K562 (cell line): Measurements from ENCODE around the gene DROSHA. TPM values are rescaled to one million over a fixed set of nuclear protein-coding genes. Genes with fewer than 3 reads are reported as not detected.

Experiments used
- ATAC-seq: fragments of 200-7000 bp; cut with Tn5 transposase; 3 replicates; pipeline ENCODE4 v1.9.1; 2020; ENCODE audit warnings: moderate library complexity
- BruUV-seq: library from RNA; stranded (reverse); fragments of 400-500 nt; replicated peaks from 2 replicates; lab custom pipeline; 2021; lab: Mats Ljungman, UMichigan
- CTCF ChIA-PET: fragments of 300-600 bp; formaldehyde crosslinking; extraction: SDS; loops from one replicate; lab custom pipeline; 2021; ENCODE audit warnings: low intra/inter-chr PET ratio; lab: Yijun Ruan, JAX
- POLR2A ChIA-PET: fragments of 300-600, 350-650 bp; sonication (Branson Sonifier 250); formaldehyde crosslinking; extraction: SDS; loops from one replicate; lab custom pipeline; 2021; ENCODE audit warnings: antibody characterized with exemption, inconsistent platforms; lab: Yijun Ruan, JAX
- DNase-seq, 4 experiments: peaks; one replicate each; pipeline versions ENCODE4 v3.0.0 to v3.0.0-alpha.2; 2011 to 2018; ENCODE audit warnings: low spot score in 3 of 4, mixed read lengths in 3 of 4; ENCODE audit errors: extremely low read depth in 1 of 4
- FAIRE-seq: peaks from 2 replicates; lab custom pipeline; 2011; peaks lifted over from hg19 to GRCh38; lab: Jason Lieb, UNC
- H2AFZ ChIP-seq: 2 replicates; pipeline ENCODE4 v1.6.0; 2011; ENCODE audit warnings: low read depth, low read length, control low read depth, inconsistent platforms
- H3K27ac ChIP-seq: fragments of 200-600 bp; 3 replicates; pipeline ENCODE4 v1.8.0; 2011; ENCODE audit warnings: low read depth, mild to moderate bottlenecking, control low read depth, inconsistent platforms, low read length, moderate library complexity, mixed read lengths; ENCODE audit errors: extremely low read depth
- H3K27me3 ChIP-seq, 2 experiments: fragments of 300-600 bp in 1 of 2; 2 replicates in 1 of 2; 3 replicates in 1 of 2; pipeline versions ENCODE4 v1.6.0 to v1.8.0; 2011; ENCODE audit warnings: inconsistent platforms in 2 of 2, low read length in 2 of 2, mild to moderate bottlenecking in 1 of 2, mixed read lengths in 1 of 2, moderate library complexity in 1 of 2; ENCODE audit not compliant: control insufficient read depth in 2 of 2, insufficient read depth in 2 of 2
- H3K36me3 ChIP-seq: fragments of 300-600 bp; 3 replicates; pipeline ENCODE4 v1.8.0; 2011; ENCODE audit warnings: mild to moderate bottlenecking, low read length, inconsistent platforms; ENCODE audit not compliant: control insufficient read depth, insufficient read depth
- H3K4me1 ChIP-seq, 2 experiments: fragments of 200-600 bp in 1 of 2; replicated peaks in 1 of 2; 2 replicates in 1 of 2; 3 replicates in 1 of 2; pipeline versions ENCODE4 v1.5.1 to v1.8.0; 2011; ENCODE audit warnings: inconsistent platforms in 2 of 2, low read length in 2 of 2, mild to moderate bottlenecking in 1 of 2, mixed read lengths in 1 of 2, moderate library complexity in 1 of 2; ENCODE audit not compliant: control insufficient read depth in 2 of 2, insufficient read depth in 2 of 2
- H3K4me2 ChIP-seq: 2 replicates; pipeline ENCODE4 v1.6.1; 2011; ENCODE audit warnings: low read length, control low read depth, inconsistent platforms, mixed read lengths; ENCODE audit not compliant: insufficient read depth
- H3K4me3 ChIP-seq: fragments of 200-600 bp; sonication (generic), shearing (Covaris generic); 2 replicates; pipeline ENCODE4 v1.5.1; 2016; ENCODE audit warnings: control low read depth, inconsistent platforms
- H3K79me2 ChIP-seq: fragments of 200-600 bp; 3 replicates; pipeline ENCODE4 v1.8.0; 2011; ENCODE audit warnings: low read length, inconsistent platforms; ENCODE audit not compliant: control insufficient read depth, insufficient read depth
- H3K9ac ChIP-seq, 2 experiments: 2 replicates each; pipeline versions ENCODE4 v1.6.0 to v1.6.1; 2011; ENCODE audit warnings: low read depth in 2 of 2, low read length in 2 of 2, control low read depth in 1 of 2, inconsistent platforms in 1 of 2, mild to moderate bottlenecking in 1 of 2, mixed read lengths in 1 of 2; ENCODE audit not compliant: insufficient read depth in 1 of 2
- H3K9me1 ChIP-seq: one replicate; pipeline ENCODE4 v1.6.0; 2011; ENCODE audit warnings: inconsistent platforms, mild to moderate bottlenecking, low read length, moderate library complexity; ENCODE audit not compliant: control insufficient read depth, insufficient read depth
- H3K9me3 ChIP-seq: replicated peaks from 2 replicates; pipeline ENCODE4 v1.5.1; 2011; ENCODE audit warnings: low read depth, low read length, inconsistent platforms; ENCODE audit not compliant: control insufficient read depth, insufficient read depth
- H4K20me1 ChIP-seq: replicated peaks from 2 replicates; pipeline ENCODE4 v1.6.1; 2011; ENCODE audit warnings: low read length, inconsistent platforms, mixed read lengths; ENCODE audit not compliant: control insufficient read depth, insufficient read depth
- LARP7 ChIP-seq: fragments of 450-650 bp; IDR thresholded peaks from 2 replicates; pipeline ENCODE4 v1.6.1; 2016
- MYNN ChIP-seq, 2 experiments: sonication (generic); formaldehyde crosslinking in 1 of 2; IDR thresholded peaks; 2 replicates each; pipeline versions ENCODE4 v1.5.0 to v1.6.1; 2016 to 2020; ENCODE audit warnings: antibody characterized with exemption in 1 of 2, missing genetic modification reagents in 1 of 2
- NR2C1 ChIP-seq, 2 experiments: fragments of 450-650 bp; IDR thresholded peaks; 2 replicates each; pipeline ENCODE4 v1.6.1; 2017; ENCODE audit warnings: mild to moderate bottlenecking in 2 of 2, antibody characterized with exemption in 1 of 2, inconsistent platforms in 1 of 2, missing compliant biosample characterization in 1 of 2, missing genetic modification characterization in 1 of 2
- POLR2H ChIP-seq: IDR thresholded peaks from 2 replicates; pipeline ENCODE4 v1.6.1; 2016; ENCODE audit warnings: missing genetic modification characterization, low read depth, mild to moderate bottlenecking, control low read depth, missing compliant biosample characterization, moderate library complexity
- RHOXF2B ChIP-seq: fragments of 250-450 bp; sonication (Bioruptor Pico); conservative IDR thresholded peaks from 2 replicates; pipeline ENCODE4 v1.5.1; 2021
- SMAD2 ChIP-seq: fragments of 150-350 bp; IDR thresholded peaks from 2 replicates; pipeline ENCODE4 v1.6.1; 2014; ENCODE audit warnings: low read depth, mild to moderate bottlenecking, low read length
- TAF15 ChIP-seq: fragments of 200-400 bp; formaldehyde crosslinking; IDR thresholded peaks from 2 replicates; pipeline ENCODE4 v1.6.1; 2017; ENCODE audit warnings: mild to moderate bottlenecking, low read depth, low read length, moderate library complexity
- YY1 ChIP-seq, 3 experiments: IDR thresholded peaks; 2 replicates each; pipeline ENCODE4 v1.6.1; 2011; ENCODE audit warnings: low read length in 2 of 3, mild to moderate bottlenecking in 2 of 3, moderate library complexity in 2 of 3, borderline replicate concordance in 1 of 3, control low read depth in 1 of 3, low read depth in 1 of 3; ENCODE audit not compliant: insufficient read depth in 3 of 3, insufficient replicate concordance in 2 of 3, control insufficient read depth in 1 of 3, insufficient read length in 1 of 3; ENCODE audit errors: extremely low read depth in 1 of 3
- ZBTB7A ChIP-seq: IDR thresholded peaks from 2 replicates; pipeline ENCODE4 v1.6.1; 2011; ENCODE audit warnings: low read depth, mild to moderate bottlenecking, low read length, moderate library complexity, borderline replicate concordance; ENCODE audit not compliant: control insufficient read depth
- ZNF217 ChIP-seq: sonication (generic); formaldehyde crosslinking; IDR thresholded peaks from 2 replicates; pipeline ENCODE4 v1.8.0; 2022; ENCODE audit warnings: mild to moderate bottlenecking, missing genetic modification reagents
- ZNF384 ChIP-seq: IDR thresholded peaks from 2 replicates; pipeline ENCODE4 v1.6.1; 2012; ENCODE audit warnings: low read depth, low read length, improper control_type of control experiment
- ZNF764 ChIP-seq: fragments of 250-450 bp; sonication (Bioruptor Pico); IDR thresholded peaks from 2 replicates; pipeline ENCODE4 v1.4.0; 2020; ENCODE audit warnings: low read depth, mild to moderate bottlenecking, moderate library complexity
- ZNF77 ChIP-seq: fragments of 250-450 bp; sonication (Bioruptor Pico); IDR thresholded peaks from 2 replicates; pipeline ENCODE4 v1.5.0; 2020
- ZNF79 ChIP-seq: fragments of 250-450 bp; sonication (Bioruptor Pico); IDR thresholded peaks from 2 replicates; pipeline ENCODE4 v1.4.0; 2020; ENCODE audit warnings: low read depth, mild to moderate bottlenecking, moderate library complexity
- WGBS: fragments of 100-300 bp; shearing (Covaris generic); methylation state at CpG from one replicate; pipeline ENCODE4 v1.1.6; 2016; ENCODE audit warnings: low coverage, mixed read lengths; ENCODE audit not compliant: insufficient coverage; ENCODE audit errors: missing lambda C conversion rate; 5-methylcytosine and 5-hydroxymethylcytosine counted together
- in situ Hi-C: fragments of 300-500 bp; cut with MboI; formaldehyde crosslinking; loops from 4 replicates; pipeline ENCODE4 v1.15.0; 2018; ENCODE audit warnings: inconsistent platforms, mixed read lengths
- intact Hi-C: fragments of 100-400 bp; cut with micrococcal nuclease; formaldehyde crosslinking; loops from 2 replicates; pipeline ENCODE4 v1.14.2; 2022
- polyA plus RNA-seq, 8 experiments: library from polyadenylated mRNA; depleted of rRNA in 4 of 8; stranded (reverse) in 5 of 8; unstranded in 3 of 8; fragments of >200 nt; fragmentation: Nextera tagmentation in 2 of 8; fragmentation: Illumina TruSeq in 1 of 8; extraction: Ambion mirVana in 2 of 8; extraction: Trizol in 1 of 8; gene quantifications; 2 replicates each; pipeline versions ENCODE4 v1.2.1 to v1.2.3, GENCODE V29; 2011 to 2014; ENCODE audit warnings: inconsistent platforms in 1 of 8, missing spikeins in 1 of 8
- total RNA-seq, 7 experiments: library from RNA; depleted of rRNA in 6 of 7; stranded (reverse); fragments of >200 nt in 6 of 7; fragmentation: Illumina TruSeq in 2 of 7; extraction: Trizol in 2 of 7; gene quantifications; 2 replicates each; pipeline versions ENCODE4 v1.2.1 to v1.2.3, GENCODE V29; 2011 to 2021; ENCODE audit warnings: low replicate concordance in 1 of 7
- TF ChIP-seq, protein P1 (sequence below): fragments of 250-450 bp; sonication (Bioruptor Pico); IDR thresholded peaks from 2 replicates; pipeline ENCODE4 v1.4.0; 2020; ENCODE audit warnings: mild to moderate bottlenecking, moderate library complexity, borderline replicate concordance
- TF ChIP-seq, protein P2 (sequence below): sonication (generic); formaldehyde crosslinking; IDR thresholded peaks from 2 replicates; pipeline ENCODE4 v1.9.0; 2022; ENCODE audit warnings: mild to moderate bottlenecking, missing genetic modification reagents
- TF ChIP-seq, protein P3 (sequence below): fragments of 250-450 bp; sonication (Bioruptor Pico); IDR thresholded peaks from 2 replicates; pipeline ENCODE4 v1.5.0; 2021; ENCODE audit warnings: mild to moderate bottlenecking, borderline replicate concordance

The DROSHA gene
- total and polyA plus RNA-seq, 9 of the 15 experiments (the other 6 are each of a cell fraction or from before 2014, with no cell fraction given) = 52.5 to 109 (median 68.9) TPM

DNA sequence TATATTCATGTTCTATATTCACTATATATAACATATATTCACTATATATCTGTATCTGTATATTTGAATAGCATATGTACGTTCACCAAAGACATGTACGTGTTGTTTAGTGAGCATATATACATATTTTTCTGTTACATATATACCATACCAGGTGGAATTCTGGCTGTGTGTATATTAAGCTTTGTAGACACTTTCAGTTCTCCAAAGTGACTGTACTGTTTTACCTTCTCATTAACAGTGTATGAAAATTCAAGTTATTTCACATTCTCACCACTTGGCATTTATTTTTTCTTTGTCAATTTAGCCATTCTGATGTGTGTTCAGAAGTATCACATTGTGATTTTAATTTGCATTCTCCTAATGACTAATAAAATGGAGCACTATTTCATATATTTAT lies 52.2 kb downstream of the DROSHA start:
- Histone ChIP-seq H3K79me2 (no peaks in the 10 kb centered on the region), H3K4me3 (no peak overlapping the region), H3K36me3 (peaks cover 72% of the 10 kb centered on the region), H3K4me2 (no peak overlapping the region), H2AFZ (no peak overlapping the region), H3K27ac (no peak overlapping the region), H4K20me1 (0 out of 2 replicates have a peak, but pooled peaks cover 3% of the 10 kb centered on the region), H3K27me3 (no peaks in the 10 kb centered on the region), H3K4me1 (no peaks in the 10 kb centered on the region), H3K9me1 (no peaks in the 10 kb centered on the region), H3K9ac (no peak overlapping the region), H3K9me3 (no peaks in the 10 kb centered on the region)
- intact Hi-C loops = no loop called here
- 92% methylated on average over 2 of the region's 2 CpGs for WGBS
- DNase-seq (no peak), FAIRE-seq (no peak), ATAC-seq (no peak)
- POLR2A ChIA-PET = no interaction called here
- in situ Hi-C loops = no loop called here
- BruUV-seq = no TSS peak
- CTCF ChIA-PET = no interaction called here
- TF ChIP-seq MYNN (IDR thresholded peaks at IDR 0.05) (no peak), MYNN (CRISPR knock-in tag; IDR thresholded peaks at IDR 0.05) (no peak), RHOXF2B (CRISPR knock-in tag) (no peak), NR2C1 (IDR thresholded peaks at IDR 0.05) (no peak), NR2C1 (tag; IDR thresholded peaks at IDR 0.05) (no peak), YY1 (IDR thresholded peaks at IDR 0.05; ENCODE audit: borderline replicate concordance in 1 of 3, control insufficient read depth in 1 of 3, extremely low read depth in 1 of 3, insufficient read depth in 3 of 3, insufficient read length in 1 of 3, insufficient replicate concordance in 2 of 3, low read depth in 1 of 3, low read length in 2 of 3) (no peak), ZNF384 (no peak), LARP7 (no peak), ZNF79 (no peak), POLR2H (no peak), SMAD2 (no peak), TAF15 (no peak), ZNF77 (CRISPR knock-in tag) (no peak), ZBTB7A (no peak), ZNF764 (CRISPR knock-in tag) (no peak), ZNF217 (CRISPR knock-in tag) (no peak)
- TF ChIP-seq, protein P1, sequence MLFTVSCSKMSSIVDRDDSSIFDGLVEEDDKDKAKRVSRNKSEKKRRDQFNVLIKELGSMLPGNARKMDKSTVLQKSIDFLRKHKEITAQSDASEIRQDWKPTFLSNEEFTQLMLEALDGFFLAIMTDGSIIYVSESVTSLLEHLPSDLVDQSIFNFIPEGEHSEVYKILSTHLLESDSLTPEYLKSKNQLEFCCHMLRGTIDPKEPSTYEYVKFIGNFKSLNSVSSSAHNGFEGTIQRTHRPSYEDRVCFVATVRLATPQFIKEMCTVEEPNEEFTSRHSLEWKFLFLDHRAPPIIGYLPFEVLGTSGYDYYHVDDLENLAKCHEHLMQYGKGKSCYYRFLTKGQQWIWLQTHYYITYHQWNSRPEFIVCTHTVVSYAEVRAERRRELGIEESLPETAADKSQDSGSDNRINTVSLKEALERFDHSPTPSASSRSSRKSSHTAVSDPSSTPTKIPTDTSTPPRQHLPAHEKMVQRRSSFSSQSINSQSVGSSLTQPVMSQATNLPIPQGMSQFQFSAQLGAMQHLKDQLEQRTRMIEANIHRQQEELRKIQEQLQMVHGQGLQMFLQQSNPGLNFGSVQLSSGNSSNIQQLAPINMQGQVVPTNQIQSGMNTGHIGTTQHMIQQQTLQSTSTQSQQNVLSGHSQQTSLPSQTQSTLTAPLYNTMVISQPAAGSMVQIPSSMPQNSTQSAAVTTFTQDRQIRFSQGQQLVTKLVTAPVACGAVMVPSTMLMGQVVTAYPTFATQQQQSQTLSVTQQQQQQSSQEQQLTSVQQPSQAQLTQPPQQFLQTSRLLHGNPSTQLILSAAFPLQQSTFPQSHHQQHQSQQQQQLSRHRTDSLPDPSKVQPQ (CRISPR knock-in tag) = no peak
- TF ChIP-seq, protein P2, sequence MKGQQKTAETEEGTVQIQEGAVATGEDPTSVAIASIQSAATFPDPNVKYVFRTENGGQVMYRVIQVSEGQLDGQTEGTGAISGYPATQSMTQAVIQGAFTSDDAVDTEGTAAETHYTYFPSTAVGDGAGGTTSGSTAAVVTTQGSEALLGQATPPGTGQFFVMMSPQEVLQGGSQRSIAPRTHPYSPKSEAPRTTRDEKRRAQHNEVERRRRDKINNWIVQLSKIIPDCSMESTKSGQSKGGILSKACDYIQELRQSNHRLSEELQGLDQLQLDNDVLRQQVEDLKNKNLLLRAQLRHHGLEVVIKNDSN = no peak
- TF ChIP-seq, protein P3, sequence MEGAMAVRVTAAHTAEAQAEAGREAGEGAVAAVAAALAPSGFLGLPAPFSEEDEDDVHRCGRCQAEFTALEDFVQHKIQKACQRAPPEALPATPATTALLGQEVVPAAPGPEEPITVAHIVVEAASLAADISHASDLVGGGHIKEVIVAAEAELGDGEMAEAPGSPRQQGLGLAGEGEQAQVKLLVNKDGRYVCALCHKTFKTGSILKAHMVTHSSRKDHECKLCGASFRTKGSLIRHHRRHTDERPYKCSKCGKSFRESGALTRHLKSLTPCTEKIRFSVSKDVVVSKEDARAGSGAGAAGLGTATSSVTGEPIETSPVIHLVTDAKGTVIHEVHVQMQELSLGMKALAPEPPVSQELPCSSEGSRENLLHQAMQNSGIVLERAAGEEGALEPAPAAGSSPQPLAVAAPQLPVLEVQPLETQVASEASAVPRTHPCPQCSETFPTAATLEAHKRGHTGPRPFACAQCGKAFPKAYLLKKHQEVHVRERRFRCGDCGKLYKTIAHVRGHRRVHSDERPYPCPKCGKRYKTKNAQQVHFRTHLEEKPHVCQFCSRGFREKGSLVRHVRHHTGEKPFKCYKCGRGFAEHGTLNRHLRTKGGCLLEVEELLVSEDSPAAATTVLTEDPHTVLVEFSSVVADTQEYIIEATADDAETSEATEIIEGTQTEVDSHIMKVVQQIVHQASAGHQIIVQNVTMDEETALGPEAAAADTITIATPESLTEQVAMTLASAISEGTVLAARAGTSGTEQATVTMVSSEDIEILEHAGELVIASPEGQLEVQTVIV (CRISPR knock-in tag) = no peak
